Kidney (tissue), 14 donors: Measurements from ENCODE around the gene NBEA. TPM values are rescaled to one million over a fixed set of nuclear protein-coding genes. Genes with fewer than 3 reads are reported as not detected.
A peak's percentile ranks its signal among the peaks of the same experiment; 100 is the strongest.

Experiments used
- DNase-seq, 5 donors: peaks; one replicate each; pipeline ENCODE4 v3.0.0-alpha.2; 2013 to 2020
- FAIRE-seq: peaks from 2 replicates; lab custom pipeline; 2012; peaks lifted over from hg19 to GRCh38; lab: Jason Lieb, UNC
- H3K27ac ChIP-seq, 2 donors: one replicate each; pipeline ENCODE4 v1.7.0; 2013; ENCODE audit warnings: low read depth in 2 of 2, low read length in 2 of 2, inconsistent platforms in 1 of 2
- H3K27me3 ChIP-seq: one replicate; pipeline ENCODE4 v1.7.1; 2013; ENCODE audit warnings: low read length, inconsistent platforms; ENCODE audit not compliant: control insufficient read depth, insufficient read depth
- H3K36me3 ChIP-seq, 3 donors: one replicate each; pipeline versions ENCODE4 v1.7.0 to v1.7.1; 2013; ENCODE audit warnings: low read length in 3 of 3, control low read depth in 1 of 3, inconsistent platforms in 1 of 3; ENCODE audit not compliant: insufficient read depth in 3 of 3, control insufficient read depth in 2 of 3
- H3K4me1 ChIP-seq, 3 donors: one replicate each; pipeline versions ENCODE4 v1.7.0 to v1.7.1; 2013; ENCODE audit warnings: low read length in 3 of 3, inconsistent platforms in 1 of 3, low read depth in 1 of 3; ENCODE audit not compliant: control insufficient read depth in 2 of 3, insufficient read depth in 2 of 3
- H3K4me3 ChIP-seq, 3 donors: one replicate each; pipeline versions ENCODE4 v1.7.0 to v1.8.1; 2013; ENCODE audit warnings: low read length in 3 of 3, control low read depth in 1 of 3, inconsistent platforms in 1 of 3
- H3K9ac ChIP-seq, 3 donors: one replicate each; pipeline versions ENCODE4 v1.7.0 to v1.7.1; 2013; ENCODE audit warnings: low read length in 3 of 3, control low read depth in 1 of 3, inconsistent platforms in 1 of 3
- H3K9me3 ChIP-seq, 3 donors: one replicate each; pipeline versions ENCODE4 v1.7.0 to v1.7.1; 2013; ENCODE audit warnings: low read length in 3 of 3, control low read depth in 1 of 3, inconsistent platforms in 1 of 3; ENCODE audit not compliant: control insufficient read depth in 2 of 3, insufficient read depth in 1 of 3
- intact Hi-C: fragments of 100-400 bp; cut with DNase I; formaldehyde crosslinking; loops from one replicate; pipeline ENCODE4 v1.11.1; 2022
- polyA plus RNA-seq: library from polyadenylated mRNA; stranded (reverse); fragments of 350-450 nt; fragmentation: Illumina TruSeq; extraction: RNeasy Lipid Tissue Mini Kit (QIAGEN cat#74804); gene quantifications from one replicate; pipeline ENCODE4 v1.2.3, GENCODE V29; 2014; ENCODE audit warnings: low read depth, low replicate concordance; ENCODE audit not compliant: insufficient read depth
- total RNA-seq: library from RNA; stranded (reverse); fragmentation: NEBNext Ultra II Directional; extraction: Animal tissue kit (Norgen Biotek cat#: 25700); gene quantifications from one replicate; pipeline ENCODE4 v1.2.1, GENCODE V29; 2021
- TF ChIP-seq, protein P1 (sequence below): IDR thresholded peaks from 3 replicates; pipeline ENCODE4 v1.5.1; 2012; ENCODE audit warnings: mild to moderate bottlenecking, moderate library complexity, borderline replicate concordance; ENCODE audit not compliant: insufficient read depth; ENCODE audit errors: extremely low read depth
- donor health status: control.
- donor health status: control.
- donor health status: control.
- donor health status: control.
- donor health status: control.
- donor health status: DM: yes; HTN: yes; CAD: no.
- donor health status: Normal renal cell carcinoma (clear cell type).

The NBEA gene
- total and polyA plus RNA-seq, 2 donors from 2014 or later, result 4.7 to 14.6 TPM

DNA sequence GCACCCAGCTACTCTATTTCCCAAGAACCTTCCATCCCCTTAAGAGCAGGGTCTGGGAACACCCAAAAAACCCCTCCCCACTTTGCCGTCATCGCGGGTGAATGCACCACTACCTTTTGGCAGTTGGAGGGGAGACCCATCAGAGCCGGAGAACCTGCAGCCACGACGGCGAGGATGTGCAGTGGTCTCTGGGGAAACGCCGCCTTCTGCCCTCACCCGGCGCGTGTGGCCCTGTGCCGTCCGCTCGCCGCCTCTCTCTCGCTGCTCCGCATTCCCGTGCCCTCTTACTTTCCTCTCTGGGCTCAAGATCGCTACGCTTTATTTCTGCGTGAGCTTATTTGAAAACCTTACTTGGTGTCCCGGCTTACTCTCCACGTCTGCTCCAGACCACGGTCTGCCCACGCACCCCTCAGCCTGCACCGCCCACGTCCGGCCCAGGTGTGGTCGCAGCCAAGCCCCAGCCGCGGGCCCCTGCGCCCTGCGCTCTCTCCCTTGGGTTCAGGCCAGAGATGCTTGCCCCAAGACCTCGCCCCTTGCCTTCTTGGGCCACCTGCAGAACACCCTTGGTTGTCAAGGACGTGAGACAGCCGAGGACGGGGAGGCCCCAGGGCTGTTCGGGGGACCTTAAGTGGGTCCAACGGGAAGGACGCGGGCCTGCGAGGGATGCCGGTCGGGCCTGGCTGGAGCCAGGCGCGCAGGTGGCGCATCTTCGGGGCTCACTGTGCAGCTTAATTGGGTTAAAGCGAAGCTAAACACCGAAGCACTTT lies 536.4 kb downstream of the NBEA start:
- no peak overlapping the region for H3K9ac ChIP-seq
- peaks cover 67% of the 10 kb centered on the region for H3K27me3 ChIP-seq
- FAIRE-seq, result no peak
- no peaks in the 10 kb centered on the region for H3K9me3 ChIP-seq
- no peak overlapping the region for H3K27ac ChIP-seq
- H3K36me3 ChIP-seq, result no peaks in the 10 kb centered on the region
- TF ChIP-seq, protein P1, sequence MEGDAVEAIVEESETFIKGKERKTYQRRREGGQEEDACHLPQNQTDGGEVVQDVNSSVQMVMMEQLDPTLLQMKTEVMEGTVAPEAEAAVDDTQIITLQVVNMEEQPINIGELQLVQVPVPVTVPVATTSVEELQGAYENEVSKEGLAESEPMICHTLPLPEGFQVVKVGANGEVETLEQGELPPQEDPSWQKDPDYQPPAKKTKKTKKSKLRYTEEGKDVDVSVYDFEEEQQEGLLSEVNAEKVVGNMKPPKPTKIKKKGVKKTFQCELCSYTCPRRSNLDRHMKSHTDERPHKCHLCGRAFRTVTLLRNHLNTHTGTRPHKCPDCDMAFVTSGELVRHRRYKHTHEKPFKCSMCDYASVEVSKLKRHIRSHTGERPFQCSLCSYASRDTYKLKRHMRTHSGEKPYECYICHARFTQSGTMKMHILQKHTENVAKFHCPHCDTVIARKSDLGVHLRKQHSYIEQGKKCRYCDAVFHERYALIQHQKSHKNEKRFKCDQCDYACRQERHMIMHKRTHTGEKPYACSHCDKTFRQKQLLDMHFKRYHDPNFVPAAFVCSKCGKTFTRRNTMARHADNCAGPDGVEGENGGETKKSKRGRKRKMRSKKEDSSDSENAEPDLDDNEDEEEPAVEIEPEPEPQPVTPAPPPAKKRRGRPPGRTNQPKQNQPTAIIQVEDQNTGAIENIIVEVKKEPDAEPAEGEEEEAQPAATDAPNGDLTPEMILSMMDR, result no peak
- H3K4me3 ChIP-seq, result no peak overlapping the region
- intact Hi-C loops, result no loop called here
- DNase-seq, result peak in 4 of 5 donors; percentile 42 to 64 (median 54)
- no peaks in the 10 kb centered on the region for H3K4me1 ChIP-seq

DNA sequence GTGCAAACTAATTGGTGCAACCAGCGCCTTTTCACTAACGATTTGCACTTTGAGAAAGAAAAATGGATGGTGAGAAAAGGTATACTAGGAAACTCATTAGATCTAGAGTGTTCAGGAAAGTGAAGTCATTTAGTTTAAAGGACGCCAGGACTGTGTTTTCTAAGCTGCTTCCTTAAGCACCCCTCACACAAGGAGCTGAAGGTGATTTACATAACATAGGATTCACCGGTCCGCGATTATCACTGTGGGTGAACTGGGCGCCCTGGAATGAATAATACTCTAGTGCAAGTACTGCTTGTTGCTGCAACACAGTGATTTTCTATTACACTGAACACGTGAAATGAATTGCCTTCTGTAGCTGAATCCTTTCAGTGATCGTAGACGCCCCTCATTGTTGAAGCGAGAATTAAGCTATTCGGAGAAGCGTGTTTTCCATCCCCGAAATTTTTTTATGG lies 537.0 kb downstream of the NBEA start:
- Histone ChIP-seq H3K36me3 (no peaks in the 10 kb centered on the region), H3K9ac (no peak overlapping the region), H3K27ac (no peak overlapping the region), H3K4me1 (no peaks in the 10 kb centered on the region), H3K4me3 (no peak overlapping the region), H3K9me3 (no peaks in the 10 kb centered on the region), H3K27me3 (peaks cover 62% of the 10 kb centered on the region)
- FAIRE-seq (no peak), DNase-seq (peak in 2 of 5 donors; percentile 52 to 64)
- TF ChIP-seq, protein P1, result no peak
- intact Hi-C loops, result no loop called here

DNA sequence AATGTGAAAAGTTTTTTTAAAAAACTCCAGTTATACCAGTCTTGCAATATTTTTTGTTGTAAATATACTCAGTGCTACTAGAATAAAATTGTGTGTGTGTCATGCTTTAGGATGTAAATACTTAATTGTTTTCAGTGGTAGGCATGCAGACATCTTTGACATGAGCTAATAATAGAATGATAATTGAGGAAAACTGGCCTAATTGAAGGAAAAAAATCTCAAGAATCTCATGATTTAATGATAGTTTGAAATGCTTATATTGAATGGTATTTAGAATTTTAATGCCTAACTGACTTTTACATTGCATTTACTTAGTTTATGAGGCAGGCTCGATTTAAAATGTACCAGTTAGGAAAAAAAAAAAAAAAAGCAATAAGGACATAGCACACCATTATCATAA lies 537.6 kb downstream of the NBEA start:
- Histone ChIP-seq H3K27me3 (peaks cover 56% of the 10 kb centered on the region), H3K9me3 (no peaks in the 10 kb centered on the region), H3K4me3 (no peak overlapping the region), H3K9ac (no peak overlapping the region), H3K36me3 (no peaks in the 10 kb centered on the region), H3K27ac (no peak overlapping the region), H3K4me1 (no peaks in the 10 kb centered on the region)
- DNase-seq, result no peak
- TF ChIP-seq, protein P1, result no peak
- FAIRE-seq, result no peak
- intact Hi-C loops, result no loop called here

DNA sequence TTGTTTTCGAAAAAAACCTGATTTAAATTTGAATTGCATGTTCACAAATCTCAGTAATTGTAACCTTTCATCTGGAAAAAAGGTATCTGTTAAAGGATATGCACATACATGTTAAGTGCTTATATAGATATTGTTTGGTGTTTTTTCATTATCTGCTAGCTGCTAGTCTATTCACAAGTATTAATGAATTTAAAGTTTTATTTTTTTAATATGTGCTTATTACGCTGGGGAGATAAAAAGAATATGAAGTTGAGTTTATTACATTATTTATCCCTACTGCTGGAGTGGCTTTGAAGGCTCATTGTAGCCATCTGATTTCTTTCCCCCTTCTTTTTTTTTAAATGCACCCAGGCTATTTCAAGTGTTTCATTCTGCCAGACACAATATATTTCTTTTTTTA lies 538.3 kb downstream of the NBEA start:
- Histone ChIP-seq H3K4me3 (no peak overlapping the region), H3K9ac (no peak overlapping the region), H3K9me3 (no peaks in the 10 kb centered on the region), H3K4me1 (no peaks in the 10 kb centered on the region), H3K36me3 (no peaks in the 10 kb centered on the region), H3K27ac (no peak overlapping the region), H3K27me3 (peaks cover 50% of the 10 kb centered on the region)
- no peak for DNase-seq
- TF ChIP-seq, protein P1, result no peak
- FAIRE-seq, result no peak
- intact Hi-C loops, result no loop called here
